HepG2 (cell line): Measurements from ENCODE around the gene FIZ1. TPM values are rescaled to one million over a fixed set of nuclear protein-coding genes. Genes with fewer than 3 reads are reported as not detected.

ENCODE experiments used
- JUNB ChIP-seq: sonication (generic); formaldehyde crosslinking; IDR thresholded peaks from 2 replicates; pipeline ENCODE4 v1.8.0; 2022; ENCODE audit warnings: missing genetic modification reagents, mild to moderate bottlenecking, borderline replicate concordance
- MED1 ChIP-seq: sonication (generic); formaldehyde crosslinking; IDR thresholded peaks from 2 replicates; pipeline ENCODE4 v1.4.0; 2020; ENCODE audit warnings: missing genetic modification reagents
- MTA1 ChIP-seq: sonication (generic); formaldehyde crosslinking; IDR thresholded peaks from 2 replicates; pipeline ENCODE4 v1.4.0; 2020; ENCODE audit warnings: missing genetic modification reagents, mild to moderate bottlenecking, borderline replicate concordance
- NFKB2 ChIP-seq: sonication (generic); formaldehyde crosslinking; IDR thresholded peaks from 2 replicates; pipeline ENCODE4 v1.4.0; 2020; ENCODE audit warnings: missing genetic modification reagents, borderline replicate concordance
- RXRA ChIP-seq: sonication (generic); formaldehyde crosslinking; IDR thresholded peaks from 2 replicates; pipeline ENCODE4 v1.5.1; 2020; ENCODE audit warnings: missing genetic modification reagents
- STAG1 ChIP-seq: sonication (generic); formaldehyde crosslinking; IDR thresholded peaks from 2 replicates; pipeline ENCODE4 v1.4.0; 2020; ENCODE audit warnings: missing genetic modification reagents
- ZNF331 ChIP-seq: sonication (generic); formaldehyde crosslinking; IDR thresholded peaks from 2 replicates; pipeline ENCODE4 v1.4.0; 2020; ENCODE audit warnings: missing genetic modification reagents
- ZNF543 ChIP-seq: sonication (generic); formaldehyde crosslinking; IDR thresholded peaks from 2 replicates; pipeline ENCODE4 v1.4.0; 2020; ENCODE audit warnings: mild to moderate bottlenecking, missing genetic modification reagents
- ZNF558 ChIP-seq: sonication (generic); formaldehyde crosslinking; IDR thresholded peaks from 2 replicates; pipeline ENCODE4 v1.9.0; 2022; ENCODE audit warnings: mild to moderate bottlenecking, missing genetic modification reagents, borderline replicate concordance
- polyA plus RNA-seq, 8 experiments: library from polyadenylated mRNA; depleted of rRNA in 3 of 8; stranded (reverse) in 7 of 8; unstranded in 1 of 8; fragments of >200 nt; fragmentation: Illumina TruSeq in 4 of 8; extraction: Trizol in 4 of 8; gene quantifications; 2 replicates each; pipeline versions ENCODE4 v1.2.1 to v1.2.3, GENCODE V29; 2011 to 2016; ENCODE audit warnings: low read depth in 4 of 8, missing spikeins in 1 of 8, mixed read lengths in 1 of 8; ENCODE audit not compliant: insufficient read depth in 1 of 8
- total RNA-seq, 5 experiments: library from RNA; depleted of rRNA; stranded (reverse); fragments of >200 nt; fragmentation: Illumina TruSeq; extraction: Trizol; gene quantifications; 2 replicates each; pipeline ENCODE4 v1.2.3, GENCODE V29; 2016; ENCODE audit warnings: low read depth in 1 of 5
- TF ChIP-seq, protein P1 (sequence below): sonication (generic); formaldehyde crosslinking; IDR thresholded peaks from 2 replicates; pipeline ENCODE4 v1.8.0; 2022; ENCODE audit warnings: missing genetic modification reagents, mild to moderate bottlenecking, moderate library complexity, borderline replicate concordance
- TF ChIP-seq, protein P2 (sequence below): IDR thresholded peaks from 2 replicates; pipeline ENCODE4 v1.6.1; 2016; ENCODE audit warnings: mild to moderate bottlenecking
- TF ChIP-seq, protein P3 (sequence below): sonication (generic); formaldehyde crosslinking; IDR thresholded peaks from 2 replicates; pipeline ENCODE4 v1.5.0; 2020; ENCODE audit warnings: mild to moderate bottlenecking, missing genetic modification reagents, borderline replicate concordance
- TF ChIP-seq, protein P4 (sequence below): sonication (generic); formaldehyde crosslinking; IDR thresholded peaks from 2 replicates; pipeline ENCODE4 v1.8.1; 2023; ENCODE audit warnings: mild to moderate bottlenecking, inconsistent platforms, moderate library complexity, missing genetic modification reagents, borderline replicate concordance
- TF ChIP-seq, protein P5 (sequence below): sonication (generic); formaldehyde crosslinking; IDR thresholded peaks from 2 replicates; pipeline ENCODE4 v1.4.0; 2020; ENCODE audit warnings: low read depth, missing genetic modification reagents

The FIZ1 gene
- total and polyA plus RNA-seq, 2 of the 13 experiments (the other 11 are each of a cell fraction or from before 2014, with no cell fraction given): 3.6 to 5.9 TPM

DNA sequence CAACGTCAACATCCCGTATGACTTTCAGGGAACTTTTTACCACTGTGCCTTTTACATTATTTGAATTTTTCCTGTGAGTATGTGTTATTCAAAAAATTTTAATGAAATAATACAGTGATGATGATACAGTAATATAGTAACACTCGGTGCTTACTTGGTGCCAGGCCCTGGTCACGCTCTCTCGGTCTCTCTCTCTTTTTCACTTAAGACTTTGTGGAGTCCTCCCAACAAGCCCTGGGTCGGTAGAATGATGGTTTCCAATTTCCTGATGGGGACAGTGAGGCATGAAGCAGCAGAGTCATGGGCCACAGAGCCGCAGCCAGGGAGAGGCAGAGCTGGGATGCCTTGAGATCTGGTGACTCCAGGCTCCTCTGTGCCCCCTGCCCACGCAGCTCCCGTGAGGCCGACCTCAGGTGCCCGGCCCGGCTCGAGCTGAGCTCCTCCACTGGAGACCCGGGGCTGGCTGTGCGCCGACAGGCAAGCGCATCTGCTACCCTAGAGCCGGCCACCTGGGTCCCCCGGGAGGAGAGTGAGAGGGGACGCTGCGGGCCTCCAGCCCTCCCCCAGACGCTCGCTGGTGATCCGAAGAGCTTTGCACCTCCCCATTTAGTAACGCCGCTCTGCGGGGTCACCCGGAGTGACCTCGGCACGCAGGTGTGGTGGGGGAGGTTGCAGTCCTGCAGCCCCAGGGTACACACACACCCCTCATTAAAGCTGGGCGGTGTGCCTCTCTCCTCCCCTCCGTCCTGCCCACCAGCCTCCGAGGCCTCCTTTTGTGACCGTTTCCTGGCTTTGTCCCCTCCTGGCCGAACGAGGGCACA, 49.6 kb downstream of the FIZ1 start (continued):
- TF ChIP-seq, protein P1, sequence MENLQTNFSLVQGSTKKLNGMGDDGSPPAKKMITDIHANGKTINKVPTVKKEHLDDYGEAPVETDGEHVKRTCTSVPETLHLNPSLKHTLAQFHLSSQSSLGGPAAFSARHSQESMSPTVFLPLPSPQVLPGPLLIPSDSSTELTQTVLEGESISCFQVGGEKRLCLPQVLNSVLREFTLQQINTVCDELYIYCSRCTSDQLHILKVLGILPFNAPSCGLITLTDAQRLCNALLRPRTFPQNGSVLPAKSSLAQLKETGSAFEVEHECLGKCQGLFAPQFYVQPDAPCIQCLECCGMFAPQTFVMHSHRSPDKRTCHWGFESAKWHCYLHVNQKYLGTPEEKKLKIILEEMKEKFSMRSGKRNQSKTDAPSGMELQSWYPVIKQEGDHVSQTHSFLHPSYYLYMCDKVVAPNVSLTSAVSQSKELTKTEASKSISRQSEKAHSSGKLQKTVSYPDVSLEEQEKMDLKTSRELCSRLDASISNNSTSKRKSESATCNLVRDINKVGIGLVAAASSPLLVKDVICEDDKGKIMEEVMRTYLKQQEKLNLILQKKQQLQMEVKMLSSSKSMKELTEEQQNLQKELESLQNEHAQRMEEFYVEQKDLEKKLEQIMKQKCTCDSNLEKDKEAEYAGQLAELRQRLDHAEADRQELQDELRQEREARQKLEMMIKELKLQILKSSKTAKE (CRISPR knock-in tag): no peak
- TF ChIP-seq, protein P2, sequence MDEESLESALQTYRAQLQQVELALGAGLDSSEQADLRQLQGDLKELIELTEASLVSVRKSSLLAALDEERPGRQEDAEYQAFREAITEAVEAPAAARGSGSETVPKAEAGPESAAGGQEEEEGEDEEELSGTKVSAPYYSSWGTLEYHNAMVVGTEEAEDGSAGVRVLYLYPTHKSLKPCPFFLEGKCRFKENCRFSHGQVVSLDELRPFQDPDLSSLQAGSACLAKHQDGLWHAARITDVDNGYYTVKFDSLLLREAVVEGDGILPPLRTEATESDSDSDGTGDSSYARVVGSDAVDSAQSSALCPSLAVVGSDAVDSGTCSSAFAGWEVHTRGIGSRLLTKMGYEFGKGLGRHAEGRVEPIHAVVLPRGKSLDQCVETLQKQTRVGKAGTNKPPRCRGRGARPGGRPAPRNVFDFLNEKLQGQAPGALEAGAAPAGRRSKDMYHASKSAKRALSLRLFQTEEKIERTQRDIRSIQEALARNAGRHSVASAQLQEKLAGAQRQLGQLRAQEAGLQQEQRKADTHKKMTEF: 0 out of 2 replicates have a peak, but pooled peaks have one; percentile 45
- TF ChIP-seq, protein P3, sequence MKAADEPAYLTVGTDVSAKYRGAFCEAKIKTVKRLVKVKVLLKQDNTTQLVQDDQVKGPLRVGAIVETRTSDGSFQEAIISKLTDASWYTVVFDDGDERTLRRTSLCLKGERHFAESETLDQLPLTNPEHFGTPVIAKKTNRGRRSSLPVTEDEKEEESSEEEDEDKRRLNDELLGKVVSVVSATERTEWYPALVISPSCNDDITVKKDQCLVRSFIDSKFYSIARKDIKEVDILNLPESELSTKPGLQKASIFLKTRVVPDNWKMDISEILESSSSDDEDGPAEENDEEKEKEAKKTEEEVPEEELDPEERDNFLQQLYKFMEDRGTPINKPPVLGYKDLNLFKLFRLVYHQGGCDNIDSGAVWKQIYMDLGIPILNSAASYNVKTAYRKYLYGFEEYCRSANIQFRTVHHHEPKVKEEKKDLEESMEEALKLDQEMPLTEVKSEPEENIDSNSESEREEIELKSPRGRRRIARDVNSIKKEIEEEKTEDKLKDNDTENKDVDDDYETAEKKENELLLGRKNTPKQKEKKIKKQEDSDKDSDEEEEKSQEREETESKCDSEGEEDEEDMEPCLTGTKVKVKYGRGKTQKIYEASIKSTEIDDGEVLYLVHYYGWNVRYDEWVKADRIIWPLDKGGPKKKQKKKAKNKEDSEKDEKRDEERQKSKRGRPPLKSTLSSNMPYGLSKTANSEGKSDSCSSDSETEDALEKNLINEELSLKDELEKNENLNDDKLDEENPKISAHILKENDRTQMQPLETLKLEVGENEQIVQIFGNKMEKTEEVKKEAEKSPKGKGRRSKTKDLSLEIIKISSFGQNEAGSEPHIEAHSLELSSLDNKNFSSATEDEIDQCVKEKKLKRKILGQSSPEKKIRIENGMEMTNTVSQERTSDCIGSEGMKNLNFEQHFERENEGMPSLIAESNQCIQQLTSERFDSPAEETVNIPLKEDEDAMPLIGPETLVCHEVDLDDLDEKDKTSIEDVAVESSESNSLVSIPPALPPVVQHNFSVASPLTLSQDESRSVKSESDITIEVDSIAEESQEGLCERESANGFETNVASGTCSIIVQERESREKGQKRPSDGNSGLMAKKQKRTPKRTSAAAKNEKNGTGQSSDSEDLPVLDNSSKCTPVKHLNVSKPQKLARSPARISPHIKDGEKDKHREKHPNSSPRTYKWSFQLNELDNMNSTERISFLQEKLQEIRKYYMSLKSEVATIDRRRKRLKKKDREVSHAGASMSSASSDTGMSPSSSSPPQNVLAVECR: peak; percentile 37; the same call in 1 of the 2 replicates
- TF ChIP-seq ZNF543 (CRISPR knock-in tag) (0 out of 2 replicates have a peak, but pooled peaks have one; percentile 40), ZNF331 (CRISPR knock-in tag) (peak; percentile 11; the same call in 1 of the 2 replicates), NFKB2 (CRISPR knock-in tag) (no peak), STAG1 (CRISPR knock-in tag) (0 out of 2 replicates have a peak, but pooled peaks have one; percentile 7), MTA1 (CRISPR knock-in tag) (peak; percentile 54; the same call in 1 of the 2 replicates), ZNF558 (CRISPR knock-in tag) (no peak), MED1 (peak; percentile 42; the same call in 1 of the 2 replicates), RXRA (CRISPR knock-in tag) (peak; percentile 79), JUNB (CRISPR knock-in tag) (peak; percentile 39; the same call in 1 of the 2 replicates)
- TF ChIP-seq, protein P4, sequence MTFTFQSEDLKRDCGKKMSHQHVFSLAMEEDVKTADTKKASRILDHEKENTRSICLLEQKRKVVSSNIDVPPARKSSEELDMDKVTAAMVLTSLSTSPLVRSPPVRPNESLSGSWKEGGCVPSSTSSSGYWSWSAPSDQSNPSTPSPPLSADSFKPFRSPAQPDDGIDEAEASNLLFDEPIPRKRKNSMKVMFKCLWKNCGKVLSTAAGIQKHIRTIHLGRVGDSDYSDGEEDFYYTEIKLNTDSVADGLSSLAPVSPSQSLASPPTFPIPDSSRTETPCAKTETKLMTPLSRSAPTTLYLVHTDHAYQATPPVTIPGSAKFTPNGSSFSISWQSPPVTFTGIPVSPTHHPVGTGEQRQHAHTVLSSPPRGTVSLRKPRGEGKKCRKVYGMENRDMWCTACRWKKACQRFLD (CRISPR knock-in tag): no peak
- TF ChIP-seq, protein P5, sequence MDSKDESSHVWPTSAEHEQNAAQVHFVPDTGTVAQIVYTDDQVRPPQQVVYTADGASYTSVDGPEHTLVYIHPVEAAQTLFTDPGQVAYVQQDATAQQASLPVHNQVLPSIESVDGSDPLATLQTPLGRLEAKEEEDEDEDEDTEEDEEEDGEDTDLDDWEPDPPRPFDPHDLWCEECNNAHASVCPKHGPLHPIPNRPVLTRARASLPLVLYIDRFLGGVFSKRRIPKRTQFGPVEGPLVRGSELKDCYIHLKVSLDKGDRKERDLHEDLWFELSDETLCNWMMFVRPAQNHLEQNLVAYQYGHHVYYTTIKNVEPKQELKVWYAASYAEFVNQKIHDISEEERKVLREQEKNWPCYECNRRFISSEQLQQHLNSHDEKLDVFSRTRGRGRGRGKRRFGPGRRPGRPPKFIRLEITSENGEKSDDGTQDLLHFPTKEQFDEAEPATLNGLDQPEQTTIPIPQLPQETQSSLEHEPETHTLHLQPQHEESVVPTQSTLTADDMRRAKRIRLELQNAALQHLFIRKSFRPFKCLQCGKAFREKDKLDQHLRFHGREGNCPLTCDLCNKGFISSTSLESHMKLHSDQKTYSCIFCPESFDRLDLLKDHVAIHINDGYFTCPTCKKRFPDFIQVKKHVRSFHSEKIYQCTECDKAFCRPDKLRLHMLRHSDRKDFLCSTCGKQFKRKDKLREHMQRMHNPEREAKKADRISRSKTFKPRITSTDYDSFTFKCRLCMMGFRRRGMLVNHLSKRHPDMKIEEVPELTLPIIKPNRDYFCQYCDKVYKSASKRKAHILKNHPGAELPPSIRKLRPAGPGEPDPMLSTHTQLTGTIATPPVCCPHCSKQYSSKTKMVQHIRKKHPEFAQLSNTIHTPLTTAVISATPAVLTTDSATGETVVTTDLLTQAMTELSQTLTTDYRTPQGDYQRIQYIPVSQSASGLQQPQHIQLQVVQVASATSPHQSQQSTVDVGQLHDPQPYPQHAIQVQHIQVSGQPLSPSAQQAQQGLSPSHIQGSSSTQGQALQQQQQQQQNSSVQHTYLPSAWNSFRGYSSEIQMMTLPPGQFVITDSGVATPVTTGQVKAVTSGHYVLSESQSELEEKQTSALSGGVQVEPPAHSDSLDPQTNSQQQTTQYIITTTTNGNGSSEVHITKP: peak; percentile 57; the same call in 1 of the 2 replicates
